CD14-positive monocyte (primary cell): ENCODE data around the gene CTSH. TPM values are rescaled to one million over a fixed set of nuclear protein-coding genes. Genes with fewer than 3 reads are reported as not detected.
A peak's percentile ranks its signal among the peaks of the same experiment; 100 is the strongest.

Experiments
- DNase-seq, 3 donors: peaks; one replicate each; pipeline ENCODE4 v3.0.0-alpha.2; 2011 to 2022
- H2AFZ ChIP-seq: 2 replicates; pipeline ENCODE4 v1.6.0; 2012; ENCODE audit warnings: mild to moderate bottlenecking, low read depth, low read length, inconsistent platforms; ENCODE audit not compliant: insufficient read depth, poor library complexity, severe bottlenecking
- H3K27ac ChIP-seq, 2 donors: 1 replicate in 1 of 2; 2 replicates in 1 of 2; pipeline ENCODE4 v1.5.1; 2012 to 2013; ENCODE audit warnings: low read length in 2 of 2, control low read depth in 1 of 2, inconsistent platforms in 1 of 2, low read depth in 1 of 2, mild to moderate bottlenecking in 1 of 2
- H3K27me3 ChIP-seq, 2 donors: one replicate each; pipeline versions ENCODE4 v1.6.0 to v1.6.1; 2011 to 2013; ENCODE audit warnings: low read length in 2 of 2; ENCODE audit not compliant: control insufficient read depth in 2 of 2, insufficient read depth in 2 of 2
- H3K36me3 ChIP-seq, 2 donors: replicated peaks in 1 of 2; 1 replicate in 1 of 2; 2 replicates in 1 of 2; pipeline versions ENCODE4 v1.5.1 to v1.6.1; 2012 to 2013; ENCODE audit warnings: low read length in 2 of 2, control low read depth in 1 of 2, inconsistent platforms in 1 of 2, mild to moderate bottlenecking in 1 of 2; ENCODE audit not compliant: insufficient read depth in 2 of 2, control insufficient read depth in 1 of 2
- H3K4me1 ChIP-seq, 2 donors: 1 replicate in 1 of 2; 2 replicates in 1 of 2; pipeline versions ENCODE4 v1.5.1 to v1.6.1; 2012 to 2013; ENCODE audit warnings: low read length in 2 of 2, control low read depth in 1 of 2, inconsistent platforms in 1 of 2, mild to moderate bottlenecking in 1 of 2, moderate library complexity in 1 of 2; ENCODE audit not compliant: insufficient read depth in 2 of 2, control insufficient read depth in 1 of 2
- H3K4me2 ChIP-seq: replicated peaks from 2 replicates; pipeline ENCODE3; 2012; ENCODE audit warnings: low read length, moderate library complexity, mild to moderate bottlenecking; ENCODE audit not compliant: poor library complexity, severe bottlenecking; ENCODE audit errors: extremely low read depth
- H3K4me3 ChIP-seq, 3 experiments: fragments of 200-600 bp in 1 of 3; sonication (generic) in 1 of 3; replicated peaks in 1 of 3; 1 replicate in 2 of 3; 2 replicates in 1 of 3; pipeline ENCODE4 v1.5.1; 2011 to 2013; ENCODE audit warnings: low read length in 3 of 3, mild to moderate bottlenecking in 3 of 3, control low read depth in 2 of 3, low read depth in 2 of 3, inconsistent platforms in 1 of 3, moderate library complexity in 1 of 3
- H3K79me2 ChIP-seq: 2 replicates; pipeline ENCODE4 v1.6.0; 2012; ENCODE audit warnings: mild to moderate bottlenecking, control low read depth, inconsistent platforms, low read length, moderate library complexity; ENCODE audit not compliant: insufficient read depth
- H3K9ac ChIP-seq: 2 replicates; pipeline ENCODE4 v1.6.0; 2017; ENCODE audit warnings: low read length, mild to moderate bottlenecking; ENCODE audit not compliant: insufficient read depth, poor library complexity, severe bottlenecking
- H3K9me3 ChIP-seq, 2 donors: replicated peaks in 1 of 2; 1 replicate in 1 of 2; 2 replicates in 1 of 2; pipeline versions ENCODE4 v1.5.1 to v1.6.1; 2012 to 2013; ENCODE audit warnings: low read length in 2 of 2, control low read depth in 1 of 2; ENCODE audit not compliant: control insufficient read depth in 1 of 2, insufficient read depth in 1 of 2
- H4K20me1 ChIP-seq: 2 replicates; pipeline ENCODE4 v1.6.0; 2012; ENCODE audit warnings: mild to moderate bottlenecking, low read length, control low read depth, moderate library complexity; ENCODE audit not compliant: insufficient read depth
- H3K27ac Mint-ChIP-seq, 7 donors: one replicate each; pipeline ENCODE4 v1.8.0; 2020; ENCODE audit warnings: mild to moderate bottlenecking in 7 of 7, mixed read lengths in 7 of 7, moderate library complexity in 6 of 7, inconsistent platforms in 2 of 7
- H3K27me3 Mint-ChIP-seq, 3 donors: one replicate each; pipeline ENCODE4 v1.8.0; 2021 to 2022; ENCODE audit warnings: low read depth in 3 of 3, mild to moderate bottlenecking in 3 of 3, mixed read lengths in 3 of 3, moderate library complexity in 3 of 3, inconsistent platforms in 1 of 3
- H3K36me3 Mint-ChIP-seq, 2 donors: one replicate each; pipeline ENCODE4 v1.8.0; 2020; ENCODE audit warnings: mixed read lengths in 2 of 2, inconsistent platforms in 1 of 2, mild to moderate bottlenecking in 1 of 2
- H3K4me1 Mint-ChIP-seq: one replicate; pipeline ENCODE4 v1.8.0; 2020; ENCODE audit warnings: mild to moderate bottlenecking, mixed read lengths
- H3K4me3 Mint-ChIP-seq, 2 donors: one replicate each; pipeline ENCODE4 v1.8.0; 2020; ENCODE audit warnings: mild to moderate bottlenecking in 2 of 2, mixed read lengths in 2 of 2, moderate library complexity in 1 of 2
- H3K9me3 Mint-ChIP-seq, 7 donors: one replicate each; pipeline ENCODE4 v1.8.0; 2020 to 2022; ENCODE audit warnings: mixed read lengths in 7 of 7, mild to moderate bottlenecking in 6 of 7, moderate library complexity in 6 of 7, inconsistent platforms in 2 of 7
- WGBS: methylation state at CpG from one replicate; pipeline ENCODE4 v1.1.5; 2013; ENCODE audit warnings: missing lambda C conversion rate; ENCODE audit not compliant: insufficient coverage; 5-methylcytosine and 5-hydroxymethylcytosine counted together
- intact Hi-C, 2 donors: fragments of 100-400 bp; cut with micrococcal nuclease; formaldehyde crosslinking; loops; one replicate each; pipeline versions ENCODE4 v1.15.0 to v1.15.1; 2023
- polyA plus RNA-seq, 3 donors: library from polyadenylated mRNA; depleted of rRNA in 1 of 3; unstranded in 2 of 3; stranded (reverse) in 1 of 3; fragments of 300-500 nt in 2 of 3; fragments of >200 nt in 1 of 3; fragmentation: Illumina TruSeq in 2 of 3; gene quantifications; 1 replicate in 2 of 3; 2 replicates in 1 of 3; pipeline ENCODE4 v1.2.3, GENCODE V29; 2012 to 2021
- TF ChIP-seq, protein P1 (sequence below): fragments of 200-600 bp; IDR thresholded peaks from one replicate; pipeline ENCODE4 v1.8.0; 2022; ENCODE audit warnings: antibody characterized with exemption, mild to moderate bottlenecking

The CTSH gene
- polyA plus RNA-seq, 3 donors = 555 to 884 (median 756) TPM

DNA sequence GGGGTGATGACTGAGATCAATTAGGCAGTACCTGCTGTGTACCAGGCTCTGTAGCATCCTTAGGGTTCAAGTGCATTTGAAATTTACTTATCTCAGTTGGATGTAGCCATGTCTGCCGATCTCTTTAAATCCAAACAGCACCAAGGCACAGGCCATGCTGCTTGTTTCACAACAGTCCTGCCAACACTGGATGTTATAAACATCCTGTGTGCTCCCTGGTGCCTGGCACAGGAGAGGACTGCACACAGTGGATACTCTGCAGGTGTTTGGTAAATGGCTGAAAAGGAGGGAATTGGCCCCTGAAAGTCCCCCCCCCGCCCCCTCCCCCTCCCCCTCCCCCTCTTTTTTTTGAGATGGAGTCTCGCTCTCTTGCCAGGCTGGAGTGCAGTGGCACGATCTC is 27.0 kb downstream of the CTSH start:
- Mint-ChIP-seq H3K27me3 (no peaks in the 10 kb centered on the region), H3K9me3 (no peaks in the 10 kb centered on the region), H3K36me3 (peaks cover 46 to 65% of the 10 kb centered on the region in 2 donors), H3K4me1 (peaks cover 51% of the 10 kb centered on the region), H3K4me3 (no peak overlapping the region), H3K27ac (peak overlapping the region in 6 of 7 donors; percentile 87 to 94 (median 93))
- no peak overlapping the region for H3K9ac ChIP-seq
- 100% methylated on average over 1 of the region's 4 CpGs for WGBS
- H3K79me2 ChIP-seq = peaks cover 43% of the 10 kb centered on the region
- H4K20me1 ChIP-seq = peaks cover 33% of the 10 kb centered on the region
- no peaks in the 10 kb centered on the region for H3K27me3 ChIP-seq
- peaks cover 54 to 57% of the 10 kb centered on the region in 2 donors for H3K4me1 ChIP-seq
- H2AFZ ChIP-seq = no peak overlapping the region
- H3K4me3 ChIP-seq = no peak overlapping the region
- intact Hi-C loops = loop anchor here in 1 of 2 donors (2.0 kb wide), 1 partner anchor 87 kb away; no protein-coding TSS in a partner anchor
- no peak for DNase-seq
- H3K9me3 ChIP-seq = no peaks in the 10 kb centered on the region
- TF ChIP-seq, protein P1, sequence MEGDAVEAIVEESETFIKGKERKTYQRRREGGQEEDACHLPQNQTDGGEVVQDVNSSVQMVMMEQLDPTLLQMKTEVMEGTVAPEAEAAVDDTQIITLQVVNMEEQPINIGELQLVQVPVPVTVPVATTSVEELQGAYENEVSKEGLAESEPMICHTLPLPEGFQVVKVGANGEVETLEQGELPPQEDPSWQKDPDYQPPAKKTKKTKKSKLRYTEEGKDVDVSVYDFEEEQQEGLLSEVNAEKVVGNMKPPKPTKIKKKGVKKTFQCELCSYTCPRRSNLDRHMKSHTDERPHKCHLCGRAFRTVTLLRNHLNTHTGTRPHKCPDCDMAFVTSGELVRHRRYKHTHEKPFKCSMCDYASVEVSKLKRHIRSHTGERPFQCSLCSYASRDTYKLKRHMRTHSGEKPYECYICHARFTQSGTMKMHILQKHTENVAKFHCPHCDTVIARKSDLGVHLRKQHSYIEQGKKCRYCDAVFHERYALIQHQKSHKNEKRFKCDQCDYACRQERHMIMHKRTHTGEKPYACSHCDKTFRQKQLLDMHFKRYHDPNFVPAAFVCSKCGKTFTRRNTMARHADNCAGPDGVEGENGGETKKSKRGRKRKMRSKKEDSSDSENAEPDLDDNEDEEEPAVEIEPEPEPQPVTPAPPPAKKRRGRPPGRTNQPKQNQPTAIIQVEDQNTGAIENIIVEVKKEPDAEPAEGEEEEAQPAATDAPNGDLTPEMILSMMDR = no peak
- H3K4me2 ChIP-seq = no peak overlapping the region
- H3K27ac ChIP-seq = peak overlapping the region; percentile 61 to 82
- H3K36me3 ChIP-seq = peaks cover 27 to 50% of the 10 kb centered on the region in 2 donors

- Mint-ChIP-seq H3K27me3 (no peaks in the 10 kb centered on the region), H3K4me1 (peaks cover 63% of the 10 kb centered on the region), H3K9me3 (no peaks in the 10 kb centered on the region), H3K36me3 (peaks cover 36 to 50% of the 10 kb centered on the region in 2 donors), H3K27ac (peak overlapping the region; percentile 82 to 95 (median 93)), H3K4me3 (no peak overlapping the region)
- no CpG with 5 or more reads among the region's 4 CpGs for WGBS
- no peak for DNase-seq
- intact Hi-C loops = loop anchor here in 1 of 2 donors (2.0 kb wide), 1 partner anchor 89 kb away; no protein-coding TSS in a partner anchor
- peak overlapping the region; percentile 81 to 83 for H3K27ac ChIP-seq
- peak overlapping the region; percentile 52 for H3K4me2 ChIP-seq
- H3K79me2 ChIP-seq = peaks cover 42% of the 10 kb centered on the region
- H2AFZ ChIP-seq = no peak overlapping the region
- H3K9me3 ChIP-seq = no peaks in the 10 kb centered on the region
- peak overlapping the region; percentile 15 for H3K9ac ChIP-seq
- no peak overlapping the region for H3K4me3 ChIP-seq
- H4K20me1 ChIP-seq = peaks cover 25% of the 10 kb centered on the region
- H3K36me3 ChIP-seq = peaks cover 9 to 32% of the 10 kb centered on the region in 2 donors
- TF ChIP-seq, protein P1 = no peak
- H3K4me1 ChIP-seq = peaks cover 67 to 68% of the 10 kb centered on the region in 2 donors
- no peaks in the 10 kb centered on the region for H3K27me3 ChIP-seq
Observed at GRCh38 chr15:78916088-78916487, 28.8 kb downstream of the CTSH start.
